ENCODE measurements around the gene DGKB.

DGKB gene

GRCh38 chr7:14821757-14822480 lies 80.6 kb downstream of the DGKB start:
- no peaks in the 10 kb centered on the region for H3K4me1 Mint-ChIP-seq
- ATAC-seq (no peak), DNase-seq (no peak)
- no peak overlapping the region for H3K4me3 Mint-ChIP-seq
- no peaks in the 10 kb centered on the region for H3K27me3 Mint-ChIP-seq
- H3K36me3 Mint-ChIP-seq (ENCODE audit: low read depth) = no peaks in the 10 kb centered on the region
- H3K9me3 Mint-ChIP-seq = no peaks in the 10 kb centered on the region
- no peak overlapping the region for H3K27ac Mint-ChIP-seq

GRCh38 chr7:14818871-14819270 lies 83.7 kb downstream of the DGKB start:
- H3K36me3 Mint-ChIP-seq (ENCODE audit: low read depth) = no peaks in the 10 kb centered on the region
- H3K4me1 Mint-ChIP-seq = no peaks in the 10 kb centered on the region
- H3K4me3 Mint-ChIP-seq = no peak overlapping the region
- no peak overlapping the region for H3K27ac Mint-ChIP-seq
- H3K9me3 Mint-ChIP-seq = no peaks in the 10 kb centered on the region
- no peaks in the 10 kb centered on the region for H3K27me3 Mint-ChIP-seq
- ATAC-seq (no peak), DNase-seq (no peak)

GRCh38 chr7:14817829-14818614 lies 84.5 kb downstream of the DGKB start:
- ATAC-seq = no peak
- no peak overlapping the region for H3K27ac Mint-ChIP-seq
- H3K27me3 Mint-ChIP-seq = no peaks in the 10 kb centered on the region
- H3K9me3 Mint-ChIP-seq = no peaks in the 10 kb centered on the region
- H3K4me1 Mint-ChIP-seq = no peaks in the 10 kb centered on the region
- no peaks in the 10 kb centered on the region for H3K36me3 Mint-ChIP-seq (ENCODE audit: low read depth)
- no peak overlapping the region for H3K4me3 Mint-ChIP-seq
- no peak for DNase-seq

- no peak for ATAC-seq
- Mint-ChIP-seq H3K36me3 (ENCODE audit: low read depth) (no peaks in the 10 kb centered on the region), H3K27me3 (no peaks in the 10 kb centered on the region), H3K4me3 (no peak overlapping the region), H3K27ac (no peak overlapping the region), H3K9me3 (no peaks in the 10 kb centered on the region), H3K4me1 (no peaks in the 10 kb centered on the region)
- DNase-seq = no peak
Measured at GRCh38 chr7:14807507-14807906, 95.0 kb downstream of the DGKB start.

- Mint-ChIP-seq H3K27ac (no peak overlapping the region), H3K4me3 (no peak overlapping the region), H3K36me3 (ENCODE audit: low read depth) (no peaks in the 10 kb centered on the region), H3K4me1 (no peaks in the 10 kb centered on the region), H3K9me3 (no peaks in the 10 kb centered on the region), H3K27me3 (no peaks in the 10 kb centered on the region)
- ATAC-seq (no peak), DNase-seq (no peak)
Measured at GRCh38 chr7:14806891-14807290, 95.7 kb downstream of the DGKB start.

- Mint-ChIP-seq H3K9me3 (no peaks in the 10 kb centered on the region), H3K36me3 (ENCODE audit: low read depth) (no peaks in the 10 kb centered on the region), H3K27ac (no peak overlapping the region), H3K4me3 (no peak overlapping the region), H3K27me3 (no peaks in the 10 kb centered on the region), H3K4me1 (no peaks in the 10 kb centered on the region)
- DNase-seq = no peak
- ATAC-seq = no peak
Measured at GRCh38 chr7:14805105-14805719, 97.3 kb downstream of the DGKB start.

GRCh38 chr7:14800664-14801063 lies 101.9 kb downstream of the DGKB start:
- DNase-seq = no peak
- H3K27me3 Mint-ChIP-seq = no peaks in the 10 kb centered on the region
- H3K36me3 Mint-ChIP-seq (ENCODE audit: low read depth) = no peaks in the 10 kb centered on the region
- H3K4me1 Mint-ChIP-seq = no peaks in the 10 kb centered on the region
- peaks cover 4% of the 10 kb centered on the region for H3K9me3 Mint-ChIP-seq
- H3K27ac Mint-ChIP-seq = no peak overlapping the region
- no peak overlapping the region for H3K4me3 Mint-ChIP-seq
- no peak for ATAC-seq

GRCh38 chr7:14793151-14793550 lies 109.4 kb downstream of the DGKB start:
- Mint-ChIP-seq H3K27me3 (no peaks in the 10 kb centered on the region), H3K27ac (no peak overlapping the region), H3K36me3 (ENCODE audit: low read depth) (no peaks in the 10 kb centered on the region), H3K4me1 (no peaks in the 10 kb centered on the region), H3K9me3 (no peaks in the 10 kb centered on the region), H3K4me3 (no peak overlapping the region)
- DNase-seq (no peak), ATAC-seq (no peak)

- no peak for ATAC-seq
- DNase-seq = no peak
- Mint-ChIP-seq H3K9me3 (peaks cover under 1% of the 10 kb centered on the region), H3K27ac (no peak overlapping the region), H3K4me3 (no peak overlapping the region), H3K4me1 (no peaks in the 10 kb centered on the region), H3K27me3 (no peaks in the 10 kb centered on the region), H3K36me3 (ENCODE audit: low read depth) (no peaks in the 10 kb centered on the region)
Measured at GRCh38 chr7:14787551-14787950, 115.0 kb downstream of the DGKB start.

- Mint-ChIP-seq H3K36me3 (ENCODE audit: low read depth) (no peaks in the 10 kb centered on the region), H3K27ac (no peak overlapping the region), H3K4me3 (no peak overlapping the region), H3K27me3 (no peaks in the 10 kb centered on the region), H3K4me1 (no peaks in the 10 kb centered on the region), H3K9me3 (peaks cover 3% of the 10 kb centered on the region)
- no peak for ATAC-seq
- no peak for DNase-seq
Measured at GRCh38 chr7:14786314-14786895, 116.1 kb downstream of the DGKB start.

GRCh38 chr7:14777806-14778205 lies 124.7 kb downstream of the DGKB start:
- H3K27ac Mint-ChIP-seq = no peak overlapping the region
- H3K27me3 Mint-ChIP-seq = no peaks in the 10 kb centered on the region
- no peaks in the 10 kb centered on the region for H3K4me1 Mint-ChIP-seq
- no peak for DNase-seq
- H3K36me3 Mint-ChIP-seq (ENCODE audit: low read depth) = no peaks in the 10 kb centered on the region
- H3K9me3 Mint-ChIP-seq = peaks cover 13% of the 10 kb centered on the region
- H3K4me3 Mint-ChIP-seq = no peak overlapping the region
- no peak for ATAC-seq

GRCh38 chr7:14776266-14776665 lies 126.3 kb downstream of the DGKB start:
- H3K4me1 Mint-ChIP-seq = no peaks in the 10 kb centered on the region
- no peak overlapping the region for H3K27ac Mint-ChIP-seq
- peaks cover 9% of the 10 kb centered on the region for H3K9me3 Mint-ChIP-seq
- no peak for ATAC-seq
- no peaks in the 10 kb centered on the region for H3K36me3 Mint-ChIP-seq (ENCODE audit: low read depth)
- H3K4me3 Mint-ChIP-seq = no peak overlapping the region
- no peak for DNase-seq
- H3K27me3 Mint-ChIP-seq = no peaks in the 10 kb centered on the region

GRCh38 chr7:14773729-14774271 lies 128.8 kb downstream of the DGKB start:
- DNase-seq (no peak), ATAC-seq (no peak)
- no peaks in the 10 kb centered on the region for H3K4me1 Mint-ChIP-seq
- H3K9me3 Mint-ChIP-seq = peaks cover 9% of the 10 kb centered on the region
- H3K36me3 Mint-ChIP-seq (ENCODE audit: low read depth) = no peaks in the 10 kb centered on the region
- no peaks in the 10 kb centered on the region for H3K27me3 Mint-ChIP-seq
- H3K4me3 Mint-ChIP-seq = no peak overlapping the region
- no peak overlapping the region for H3K27ac Mint-ChIP-seq

- H3K27me3 Mint-ChIP-seq = no peaks in the 10 kb centered on the region
- H3K4me1 Mint-ChIP-seq = no peaks in the 10 kb centered on the region
- ATAC-seq (no peak), DNase-seq (no peak)
- H3K27ac Mint-ChIP-seq = no peak overlapping the region
- no peak overlapping the region for H3K4me3 Mint-ChIP-seq
- H3K9me3 Mint-ChIP-seq = no peaks in the 10 kb centered on the region
- H3K36me3 Mint-ChIP-seq (ENCODE audit: low read depth) = no peaks in the 10 kb centered on the region
Measured at GRCh38 chr7:14770614-14771013, 131.9 kb downstream of the DGKB start.
